Adrenal gland (tissue), 12 donors: Measurements from ENCODE around the gene ABCC3. TPM values are rescaled to one million over a fixed set of nuclear protein-coding genes. Genes with fewer than 3 reads are reported as not detected.
A peak's percentile ranks its signal among the peaks of the same experiment; 100 is the strongest.

Experiments
- DNase-seq, 7 donors: peaks; one replicate each; pipeline ENCODE4 v3.0.0-alpha.2; 2019 to 2020
- H3K27ac ChIP-seq, 5 donors: fragments of 200-600 bp; sonication (generic) in 4 of 5; 1 replicate in 3 of 5; 2 replicates in 2 of 5; pipeline versions ENCODE4 v1.5.1 to v1.8.0; 2016 to 2020; ENCODE audit warnings: mild to moderate bottlenecking in 1 of 5
- H3K27me3 ChIP-seq: fragments of 200-600 bp; 2 replicates; pipeline ENCODE4 v1.8.0; 2021
- H3K36me3 ChIP-seq, 2 donors: fragments of 200-600 bp; replicated peaks in 1 of 2; 1 replicate in 1 of 2; 2 replicates in 1 of 2; pipeline versions ENCODE4 v1.5.1 to v1.8.0; 2018 to 2022
- H3K4me1 ChIP-seq, 2 donors: fragments of 200-600 bp; replicated peaks in 1 of 2; 1 replicate in 1 of 2; 2 replicates in 1 of 2; pipeline versions ENCODE4 v1.5.1 to v1.8.0; 2018 to 2021
- H3K4me3 ChIP-seq, 4 donors: fragments of 200-600 bp; sonication (generic) in 3 of 4; one replicate each; pipeline ENCODE4 v1.5.1; 2016 to 2018
- H3K9me3 ChIP-seq, 3 donors: fragments of 200-600 bp; sonication (generic) in 1 of 3; replicated peaks in 1 of 3; 1 replicate in 2 of 3; 2 replicates in 1 of 3; pipeline versions ENCODE4 v1.5.1 to v1.8.0; 2016 to 2021
- CTCF ChIP-seq, 6 experiments: fragments of 450-650 bp in 4 of 6; fragments of 200-600 bp in 2 of 6; sonication (generic) in 1 of 6; IDR thresholded peaks; 1 replicate in 5 of 6; 2 replicates in 1 of 6; pipeline versions ENCODE4 v1.5.1 to v1.8.0; 2016 to 2021; ENCODE audit warnings: antibody characterized with exemption in 6 of 6, mild to moderate bottlenecking in 2 of 6, moderate library complexity in 1 of 6
- POLR2A ChIP-seq, 2 donors: fragments of 450-650 bp; IDR thresholded peaks; one replicate each; pipeline ENCODE4 v1.6.1; 2017; ENCODE audit warnings: antibody characterized with exemption in 2 of 2, mild to moderate bottlenecking in 2 of 2, moderate library complexity in 1 of 2
- whole genome bisulfite sequencing, 4 donors: extraction: QIAGEN DNeasy Blood & Tissue Kit in 2 of 4; methylation state at CpG; one replicate each; pipeline versions ENCODE4 v1.1.5 to v1.1.7; 2013 to 2017; 5-methylcytosine and 5-hydroxymethylcytosine counted together
- intact Hi-C, 2 donors: fragments of 100-400 bp; cut with DNase I; formaldehyde crosslinking; loops; one replicate each; pipeline versions ENCODE4 v1.14.1 to v1.15.0; 2022 to 2023
- polyA plus RNA-seq, 3 donors: library from polyadenylated mRNA; stranded (reverse); fragments of 200-250 nt in 2 of 3; fragments of 350-450 nt in 1 of 3; fragmentation: Illumina TruSeq in 1 of 3; extraction: RNeasy Lipid Tissue Mini Kit (QIAGEN cat#74804) in 1 of 3; gene quantifications; one replicate each; pipeline ENCODE4 v1.2.3, GENCODE V29; 2013 to 2014
- total RNA-seq, 9 donors: library from RNA; depleted of rRNA in 4 of 9; stranded (reverse); fragments of >200 nt in 4 of 9; fragments of 120-200 nt in 1 of 9; fragmentation: NEBNext Ultra II Directional in 1 of 9; extraction: Animal tissue kit (Norgen Biotek cat#: 25700) in 1 of 9; gene quantifications; one replicate each; pipeline versions ENCODE4 v1.1.0 to v1.2.4, GENCODE V29; 2013 to 2023
- donor health status: healthy with polysubstance abuse.
- donor health status: Bipolar disorder and iron deficiency.
- donor health status: DM: yes; HTN: yes; CAD: no.
- donor health status: DM: no; HTN: no; CAD: no.
- donor health status: DM: no; HTN: no; CAD: no.
- donor health status: DM: yes; HTN: yes; CAD: no.

ABCC3 gene
- total and polyA plus RNA-seq, 12 donors = 7.2 to 448 (median 262) TPM

GRCh38 chr17:50640686-50641351 is 6.1 kb downstream of the ABCC3 start:
- DNase-seq = peak in 6 of 7 donors; percentile 68 to 84 (median 80)
- H3K9me3 ChIP-seq = no peaks in the 10 kb centered on the region

GRCh38 chr17:50641357-50641756 is 6.7 kb downstream of the ABCC3 start:
- H3K27ac ChIP-seq = peak overlapping the region; percentile 49 to 90 (median 82)
- no peaks in the 10 kb centered on the region for H3K27me3 ChIP-seq
- WGBS, 4 donors = 22 to 42% (median 28%) methylated on average over 3 of the region's 3 CpGs
- H3K36me3 ChIP-seq = no peaks in the 10 kb centered on the region
- intact Hi-C loops = no loop called here
- H3K4me1 ChIP-seq = peaks cover 72 to 73% of the 10 kb centered on the region in 2 donors
- no peaks in the 10 kb centered on the region for H3K9me3 ChIP-seq
- peak in 2 of 7 donors; percentile 51 to 56 for DNase-seq
- H3K4me3 ChIP-seq = no peak overlapping the region
- no peak for TF ChIP-seq POLR2A (IDR thresholded peaks at IDR 0.05)
- TF ChIP-seq CTCF (IDR thresholded peaks at IDR 0.05) = no peak

More at GRCh38 chr17:50640686-50641351, 6.1 kb downstream of the ABCC3 start:
- Histone ChIP-seq H3K4me3 (no peak overlapping the region), H3K36me3 (no peaks in the 10 kb centered on the region), H3K27ac (peak overlapping the region; percentile 49 to 90 (median 82)), H3K4me1 (peaks cover 78% of the 10 kb centered on the region in 2 donors), H3K27me3 (no peaks in the 10 kb centered on the region)
- TF ChIP-seq CTCF (IDR thresholded peaks at IDR 0.05) = no peak
- no peak for TF ChIP-seq POLR2A (IDR thresholded peaks at IDR 0.05)
- 13 to 37% (median 17%) methylated on average over 5 to 12 of the region's 12 CpGs for WGBS, 4 donors
- intact Hi-C loops = no loop called here

- Histone ChIP-seq H3K27ac (peak overlapping the region; percentile 36 to 90 (median 82)), H3K4me1 (peaks cover 64% of the 10 kb centered on the region in 2 donors), H3K36me3 (no peaks in the 10 kb centered on the region), H3K27me3 (no peaks in the 10 kb centered on the region), H3K9me3 (no peaks in the 10 kb centered on the region), H3K4me3 (no peak overlapping the region)
- 63 to 73% (median 71%) methylated on average over 15 of the region's 15 CpGs for WGBS, 4 donors
- DNase-seq = no peak
- TF ChIP-seq CTCF (IDR thresholded peaks at IDR 0.05) = no peak
- no peak for TF ChIP-seq POLR2A (IDR thresholded peaks at IDR 0.05)
- intact Hi-C loops = no loop called here
Observed at GRCh38 chr17:50642071-50642721, 7.5 kb downstream of the ABCC3 start.

GRCh38 chr17:50642722-50643656 is 8.3 kb downstream of the ABCC3 start:
- peak in 1 of 2 donors; percentile 22 for TF ChIP-seq POLR2A (IDR thresholded peaks at IDR 0.05)
- TF ChIP-seq CTCF (IDR thresholded peaks at IDR 0.05) = no peak
- peak; percentile 65 to 88 (median 84) for DNase-seq
- Histone ChIP-seq H3K27ac (peak overlapping the region; percentile 36 to 90 (median 82)), H3K4me3 (no peak overlapping the region), H3K4me1 (peaks cover 56 to 59% of the 10 kb centered on the region in 2 donors), H3K27me3 (no peaks in the 10 kb centered on the region), H3K9me3 (no peaks in the 10 kb centered on the region), H3K36me3 (no peaks in the 10 kb centered on the region)
- intact Hi-C loops = no loop called here
- WGBS, 4 donors = 51 to 73% (median 59%) methylated on average over 4 to 10 of the region's 10 CpGs
